ENCODE results near the gene MAGIX.

Gene MAGIX

DNA sequence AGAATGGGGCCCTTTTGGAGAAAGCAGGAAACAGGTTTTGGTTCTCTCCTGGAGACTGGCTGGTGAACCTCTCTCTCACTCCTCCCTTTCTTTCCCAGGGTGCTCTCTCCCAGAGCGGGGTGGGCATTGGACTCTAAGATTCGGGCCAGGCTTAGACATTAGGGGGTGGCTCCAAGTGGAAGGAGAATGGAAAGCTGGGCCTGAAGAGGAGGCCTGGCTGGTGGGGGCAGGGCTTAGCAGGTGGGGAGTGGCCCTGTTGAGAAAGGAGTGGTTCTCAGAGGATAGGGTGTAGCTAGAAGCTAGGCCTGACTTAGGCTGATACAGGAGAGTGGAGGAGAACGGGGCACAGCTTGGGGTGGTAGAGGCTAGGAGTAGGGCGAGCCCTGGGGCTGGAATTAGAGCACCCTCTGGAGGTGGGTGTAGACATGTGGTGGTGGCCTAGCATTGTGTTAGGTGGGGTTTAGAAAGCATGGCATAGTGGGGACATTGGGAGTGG is 14.8 kb downstream of the MAGIX start:
- H3K4me1 ChIP-seq (ENCODE audit: insufficient read depth, poor library complexity, severe bottlenecking), result peaks cover 30% of the 10 kb centered on the region
- ATAC-seq (ENCODE audit: low read depth), result peak; percentile 49
- DNase-seq (ENCODE audit: low spot score), result no peak
- H3K9me3 ChIP-seq (ENCODE audit: severe bottlenecking), result no peaks in the 10 kb centered on the region
- TF ChIP-seq, protein P1, sequence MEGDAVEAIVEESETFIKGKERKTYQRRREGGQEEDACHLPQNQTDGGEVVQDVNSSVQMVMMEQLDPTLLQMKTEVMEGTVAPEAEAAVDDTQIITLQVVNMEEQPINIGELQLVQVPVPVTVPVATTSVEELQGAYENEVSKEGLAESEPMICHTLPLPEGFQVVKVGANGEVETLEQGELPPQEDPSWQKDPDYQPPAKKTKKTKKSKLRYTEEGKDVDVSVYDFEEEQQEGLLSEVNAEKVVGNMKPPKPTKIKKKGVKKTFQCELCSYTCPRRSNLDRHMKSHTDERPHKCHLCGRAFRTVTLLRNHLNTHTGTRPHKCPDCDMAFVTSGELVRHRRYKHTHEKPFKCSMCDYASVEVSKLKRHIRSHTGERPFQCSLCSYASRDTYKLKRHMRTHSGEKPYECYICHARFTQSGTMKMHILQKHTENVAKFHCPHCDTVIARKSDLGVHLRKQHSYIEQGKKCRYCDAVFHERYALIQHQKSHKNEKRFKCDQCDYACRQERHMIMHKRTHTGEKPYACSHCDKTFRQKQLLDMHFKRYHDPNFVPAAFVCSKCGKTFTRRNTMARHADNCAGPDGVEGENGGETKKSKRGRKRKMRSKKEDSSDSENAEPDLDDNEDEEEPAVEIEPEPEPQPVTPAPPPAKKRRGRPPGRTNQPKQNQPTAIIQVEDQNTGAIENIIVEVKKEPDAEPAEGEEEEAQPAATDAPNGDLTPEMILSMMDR (IDR thresholded peaks at IDR 0.05; ENCODE audit: poor library complexity, severe bottlenecking), result no peak
- peak overlapping the region; percentile 92 for H3K27ac ChIP-seq (ENCODE audit: poor library complexity, severe bottlenecking)
- H3K4me3 ChIP-seq (ENCODE audit: severe bottlenecking), result no peak overlapping the region
- H3K27me3 ChIP-seq (ENCODE audit: insufficient read depth, poor library complexity, severe bottlenecking), result no peaks in the 10 kb centered on the region
- peaks cover 63% of the 10 kb centered on the region for H3K36me3 ChIP-seq (ENCODE audit: low read depth)

DNA sequence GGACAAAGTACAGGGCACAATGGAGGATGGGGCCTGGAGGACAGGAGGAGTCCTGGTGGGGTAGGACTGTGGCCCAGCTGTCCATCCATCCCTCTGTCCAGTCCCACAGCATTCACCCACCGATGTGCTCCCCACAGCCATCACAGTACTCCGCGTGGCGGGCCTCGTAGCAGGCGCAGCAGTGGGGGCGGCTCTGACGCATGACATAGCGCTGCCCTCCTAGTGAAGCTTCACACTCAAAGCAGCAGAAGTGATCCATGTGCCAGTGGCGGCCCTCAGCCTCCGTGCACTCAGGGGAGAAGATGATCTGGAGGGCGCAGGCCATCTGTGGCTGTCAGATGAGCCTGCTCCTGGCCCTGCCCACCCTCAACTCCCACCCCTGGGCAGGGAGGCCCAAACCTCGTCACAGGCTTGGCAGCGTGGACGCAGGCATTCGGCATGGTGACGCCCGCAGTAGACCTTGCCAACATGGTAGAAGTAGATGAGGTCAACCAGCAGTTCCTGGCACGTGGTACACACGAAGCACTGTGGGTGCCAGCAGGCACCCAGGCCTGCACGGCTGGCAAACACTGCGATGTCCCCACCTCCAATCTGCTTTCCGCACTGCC is 15.4 kb downstream of the MAGIX start:
- Histone ChIP-seq H3K36me3 (ENCODE audit: low read depth) (peaks cover 65% of the 10 kb centered on the region), H3K4me3 (ENCODE audit: severe bottlenecking) (no peak overlapping the region), H3K4me1 (ENCODE audit: insufficient read depth, poor library complexity, severe bottlenecking) (peaks cover 30% of the 10 kb centered on the region), H3K9me3 (ENCODE audit: severe bottlenecking) (no peaks in the 10 kb centered on the region), H3K27ac (ENCODE audit: poor library complexity, severe bottlenecking) (peak overlapping the region; percentile 92), H3K27me3 (ENCODE audit: insufficient read depth, poor library complexity, severe bottlenecking) (no peaks in the 10 kb centered on the region)
- ATAC-seq (ENCODE audit: low read depth), result no peak
- TF ChIP-seq, protein P1 (IDR thresholded peaks at IDR 0.05; ENCODE audit: poor library complexity, severe bottlenecking), result no peak
- DNase-seq (ENCODE audit: low spot score), result no peak

DNA sequence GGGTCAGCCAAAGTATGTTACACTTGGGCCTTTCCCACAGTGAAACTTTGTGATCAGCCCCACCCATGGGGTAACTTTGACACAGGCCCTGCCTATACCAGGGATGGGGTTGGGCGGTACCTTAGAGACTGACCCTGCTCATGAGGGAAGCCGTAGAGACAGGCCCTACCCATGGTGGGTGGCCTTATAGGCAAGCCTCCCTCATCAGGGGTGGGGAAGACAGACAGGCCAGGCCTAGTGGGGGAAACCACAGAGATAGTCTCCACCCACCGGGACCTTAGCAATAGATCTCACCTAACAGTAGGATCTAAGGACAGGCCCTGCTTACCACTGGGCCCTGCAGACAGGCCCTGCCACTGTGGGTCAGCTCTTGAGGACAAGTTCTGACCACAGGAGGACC is 16.0 kb downstream of the MAGIX start:
- no peak for ATAC-seq (ENCODE audit: low read depth)

DNA sequence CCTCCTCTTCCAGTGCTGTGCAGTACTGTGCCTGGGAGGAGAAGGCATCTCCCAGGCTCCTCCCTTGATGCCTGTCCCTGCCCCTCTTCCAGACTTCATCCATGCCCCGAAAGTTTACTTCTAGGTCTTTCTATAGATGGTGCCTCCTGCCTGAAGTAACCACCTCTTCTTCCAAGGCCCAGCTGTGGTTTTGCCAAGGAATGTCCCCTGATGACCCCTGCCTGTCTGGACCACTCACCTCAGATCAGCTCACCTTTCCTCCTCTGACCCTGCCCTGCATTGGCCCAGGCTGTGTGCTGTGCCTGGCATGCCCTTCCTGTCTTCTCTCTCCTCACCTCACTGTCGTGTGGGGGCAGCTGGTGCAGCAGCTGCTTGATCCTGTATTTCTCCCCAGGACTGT is 16.8 kb downstream of the MAGIX start:
- Histone ChIP-seq H3K9me3 (ENCODE audit: severe bottlenecking) (no peaks in the 10 kb centered on the region), H3K27ac (ENCODE audit: poor library complexity, severe bottlenecking) (no peak overlapping the region)

More for the DNA sequence above, 16.0 kb downstream of the MAGIX start:
- TF ChIP-seq, protein P1 (IDR thresholded peaks at IDR 0.05; ENCODE audit: poor library complexity, severe bottlenecking), result no peak
- Histone ChIP-seq H3K4me3 (ENCODE audit: severe bottlenecking) (no peak overlapping the region), H3K9me3 (ENCODE audit: severe bottlenecking) (no peaks in the 10 kb centered on the region), H3K27ac (ENCODE audit: poor library complexity, severe bottlenecking) (no peak overlapping the region), H3K36me3 (ENCODE audit: low read depth) (peaks cover 65% of the 10 kb centered on the region), H3K4me1 (ENCODE audit: insufficient read depth, poor library complexity, severe bottlenecking) (peaks cover 30% of the 10 kb centered on the region), H3K27me3 (ENCODE audit: insufficient read depth, poor library complexity, severe bottlenecking) (no peaks in the 10 kb centered on the region)
- DNase-seq (ENCODE audit: low spot score), result no peak

More for the DNA sequence above, 16.8 kb downstream of the MAGIX start:
- Histone ChIP-seq H3K4me3 (ENCODE audit: severe bottlenecking) (no peak overlapping the region), H3K27me3 (ENCODE audit: insufficient read depth, poor library complexity, severe bottlenecking) (no peaks in the 10 kb centered on the region), H3K36me3 (ENCODE audit: low read depth) (peaks cover 63% of the 10 kb centered on the region), H3K4me1 (ENCODE audit: insufficient read depth, poor library complexity, severe bottlenecking) (peaks cover 28% of the 10 kb centered on the region)
- ATAC-seq (ENCODE audit: low read depth), result no peak
- no peak for DNase-seq (ENCODE audit: low spot score)
- TF ChIP-seq, protein P1 (IDR thresholded peaks at IDR 0.05; ENCODE audit: poor library complexity, severe bottlenecking), result no peak

All from RWPE2 (cell line).